Natural killer cell treated with Interleukin-12 subunit alpha and Interleukin-12 subunit beta and Interleukin-15 and Interleukin-18, amount 100 ng/mL, for 72 hours (primary cell): ENCODE data around the gene CD79A. TPM values are rescaled to one million over a fixed set of nuclear protein-coding genes. Genes with fewer than 3 reads are reported as not detected.
A peak's percentile ranks its signal among the peaks of the same experiment; 100 is the strongest.

Experiments
- ATAC-seq, 2 donors: fragments of 150-1000 bp; cut with Tn5 transposase in 1 of 2; sonication (Bioruptor Pico), chemical (Tn5 transposase) in 1 of 2; 2 replicates each; pipeline ENCODE4 v1.10.0; 2021
- DNase-seq: peaks from one replicate; pipeline ENCODE4 v3.0.0; 2022; ENCODE audit warnings: low spot score
- H3K27ac Mint-ChIP-seq, 2 donors: 1 replicate in 1 of 2; 2 replicates in 1 of 2; pipeline ENCODE4 v1.8.0; 2022; ENCODE audit warnings: mixed read lengths in 2 of 2, mild to moderate bottlenecking in 1 of 2, moderate library complexity in 1 of 2
- H3K27me3 Mint-ChIP-seq, 2 donors: 1 replicate in 1 of 2; 2 replicates in 1 of 2; pipeline ENCODE4 v1.8.0; 2022; ENCODE audit warnings: mixed read lengths in 2 of 2
- H3K36me3 Mint-ChIP-seq: one replicate; pipeline ENCODE4 v1.8.0; 2022; ENCODE audit warnings: mixed read lengths
- H3K4me1 Mint-ChIP-seq, 2 donors: 1 replicate in 1 of 2; 2 replicates in 1 of 2; pipeline ENCODE4 v1.8.0; 2022; ENCODE audit warnings: low read depth in 2 of 2, mixed read lengths in 2 of 2, mild to moderate bottlenecking in 1 of 2
- H3K4me3 Mint-ChIP-seq: one replicate; pipeline ENCODE4 v1.8.0; 2022; ENCODE audit warnings: mixed read lengths
- H3K9me3 Mint-ChIP-seq: 2 replicates; pipeline ENCODE4 v1.8.0; 2022; ENCODE audit warnings: mixed read lengths
- total RNA-seq, 2 donors: library from RNA; stranded (reverse); gene quantifications; one replicate each; pipeline ENCODE4 v1.2.3, GENCODE V29; 2022

Gene CD79A
- 1 to 10 TPM in 1 of 2 donors, under 1 TPM in 1; 0.93 to 1.8 TPM for total RNA-seq

DNA sequence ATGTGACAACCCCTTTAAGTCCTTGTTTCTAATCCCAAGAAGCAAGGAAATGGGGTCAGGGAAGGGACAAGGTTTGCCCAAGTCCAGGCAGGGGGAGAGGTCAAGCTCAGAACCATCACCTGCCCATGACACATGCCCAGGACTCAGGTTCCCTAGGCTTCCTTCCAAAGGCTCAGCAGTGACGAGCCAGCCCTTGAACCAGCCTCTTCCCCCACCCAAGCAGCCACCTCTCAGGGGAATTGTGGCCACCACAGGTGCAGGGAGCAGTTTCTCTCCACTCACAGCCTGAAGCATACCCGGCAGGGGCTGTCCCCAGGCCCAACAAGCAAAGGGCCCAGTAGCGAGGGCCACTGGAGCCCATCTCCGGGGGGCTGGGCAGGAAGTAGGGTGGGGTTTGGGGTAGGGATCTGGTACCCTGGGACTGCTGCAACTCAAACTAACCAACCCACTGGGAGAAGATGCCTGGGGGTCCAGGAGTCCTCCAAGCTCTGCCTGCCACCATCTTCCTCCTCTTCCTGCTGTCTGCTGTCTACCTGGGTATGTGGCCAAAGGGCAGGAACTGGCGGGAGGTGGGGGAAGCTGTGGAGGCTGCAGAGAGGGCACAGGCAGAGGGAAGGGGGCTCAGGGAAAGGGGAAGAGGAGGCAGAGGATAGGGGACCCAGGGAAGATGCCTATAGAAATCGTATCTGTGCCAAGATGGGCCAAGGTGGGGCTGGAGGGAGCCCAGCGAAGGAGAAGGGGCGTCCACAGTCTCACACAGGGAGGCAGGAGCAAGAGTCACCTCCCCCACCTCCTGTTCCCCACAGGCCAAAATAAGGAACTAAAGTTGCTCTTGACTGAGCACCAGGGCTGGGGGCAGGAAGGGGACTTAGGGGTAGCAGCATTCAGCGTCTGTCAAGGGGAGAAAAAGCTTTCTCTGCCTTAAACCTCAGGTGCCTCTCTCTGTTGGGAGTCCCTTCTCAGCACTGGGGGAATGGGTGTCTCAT lies at the start of gene CD79A:
Gene CD79A (plus strand): TSS at position 433 of the 986 bp plus-strand sequence. CDS start 26 bp downstream, at position 459.
- Mint-ChIP-seq H3K27ac (peak within 1 kb of the TSS; percentile 87 to 88), H3K27me3 (no peaks in the 10 kb centered on the region), H3K36me3 (peaks cover under 1% of the 10 kb centered on the region), H3K9me3 (no peaks in the 10 kb centered on the region), H3K4me1 (peaks cover 22 to 39% of the 10 kb centered on the region in 2 donors), H3K4me3 (no peak within 1 kb of the TSS)
- ATAC-seq (no peak), DNase-seq (no peak)

- Mint-ChIP-seq H3K27me3 (peaks cover 17 to 29% of the 10 kb centered on the region in 2 donors), H3K4me1 (peaks cover 0 to 3% of the 10 kb centered on the region in 2 donors), H3K27ac (no peak overlapping the region), H3K36me3 (no peaks in the 10 kb centered on the region), H3K4me3 (no peak overlapping the region), H3K9me3 (no peaks in the 10 kb centered on the region)
- no peak for DNase-seq
- no peak for ATAC-seq
Observed at GRCh38 chr19:41837981-41838708, 38.9 kb upstream of the CD79A start.

- Mint-ChIP-seq H3K27me3 (peaks cover 24 to 29% of the 10 kb centered on the region in 2 donors), H3K4me1 (peaks cover 0 to 3% of the 10 kb centered on the region in 2 donors), H3K36me3 (no peaks in the 10 kb centered on the region), H3K4me3 (no peak overlapping the region), H3K27ac (no peak overlapping the region), H3K9me3 (no peaks in the 10 kb centered on the region)
- no peak for DNase-seq
- ATAC-seq, result no peak
Observed at GRCh38 chr19:41839211-41839610, 37.9 kb upstream of the CD79A start.

- no peak overlapping the region for H3K27ac Mint-ChIP-seq
Observed at GRCh38 chr19:41843371-41843770, 33.7 kb upstream of the CD79A start.

GRCh38 chr19:41844601-41845000 lies 32.5 kb upstream of the CD79A start, which contains the start of gene LYPD4:
TSS of gene LYPD4 (minus strand) at chr19:41844683. CDS start at chr19:41839285, 5,398 bp downstream.
- Mint-ChIP-seq H3K4me1 (no peaks in the 10 kb centered on the region), H3K4me3 (no peak within 1 kb of the TSS), H3K27ac (peak within 1 kb of the TSS in 1 of 2 donors; percentile 27), H3K36me3 (no peaks in the 10 kb centered on the region), H3K27me3 (peaks cover 6 to 10% of the 10 kb centered on the region in 2 donors), H3K9me3 (no peaks in the 10 kb centered on the region)
- ATAC-seq (no peak), DNase-seq (no peak)

More at GRCh38 chr19:41843371-41843770, 33.7 kb upstream of the CD79A start:
- Mint-ChIP-seq H3K4me3 (no peak overlapping the region), H3K4me1 (no peaks in the 10 kb centered on the region), H3K9me3 (no peaks in the 10 kb centered on the region), H3K36me3 (no peaks in the 10 kb centered on the region), H3K27me3 (peaks cover 6 to 13% of the 10 kb centered on the region in 2 donors)
- no peak for ATAC-seq
- DNase-seq, result no peak

DNA sequence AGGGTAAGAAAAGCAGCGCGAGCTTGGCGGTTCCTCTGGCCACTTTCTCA lies 32.3 kb upstream of the CD79A start, which contains the start of gene DMRTC2:
Gene DMRTC2 (plus strand): TSS at position 42 of the 50 bp plus-strand sequence. CDS start 2,387 bp downstream, outside the sequence.
- peak within 1 kb of the TSS in 1 of 2 donors; percentile 27 for H3K27ac Mint-ChIP-seq
- no peak for ATAC-seq

DNA sequence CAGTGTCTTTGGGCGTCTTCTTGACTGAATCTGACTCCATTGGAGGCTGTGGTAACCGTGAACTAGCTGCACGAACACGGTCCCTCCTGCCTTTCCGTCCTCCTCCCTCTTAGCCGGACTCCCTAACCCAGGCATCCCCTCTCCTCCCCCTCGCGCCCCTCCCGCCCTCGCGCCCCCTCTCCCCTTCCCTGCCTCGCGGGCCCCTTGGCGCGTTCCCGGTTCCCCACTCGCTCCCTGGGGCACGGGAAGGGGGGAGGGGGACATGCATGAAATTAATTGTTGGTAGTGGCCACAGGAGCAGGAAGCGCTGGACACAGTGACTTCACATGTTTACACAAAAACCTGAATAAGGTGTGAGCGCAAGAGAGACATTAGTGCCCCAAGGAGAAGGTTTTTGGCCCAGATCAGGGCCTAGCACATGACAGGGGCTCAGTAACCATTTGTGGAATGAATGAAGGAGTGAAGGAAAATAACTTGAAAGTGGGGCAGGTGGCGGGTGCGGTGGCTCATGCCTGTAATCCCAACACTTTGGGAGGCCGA lies 32.0 kb upstream of the CD79A start:
- Mint-ChIP-seq H3K36me3 (no peaks in the 10 kb centered on the region), H3K4me1 (no peaks in the 10 kb centered on the region), H3K27me3 (peaks cover 4 to 10% of the 10 kb centered on the region in 2 donors), H3K27ac (peak overlapping the region in 1 of 2 donors; percentile 27), H3K4me3 (no peak overlapping the region), H3K9me3 (no peaks in the 10 kb centered on the region)
- ATAC-seq (no peak), DNase-seq (no peak)

More for the DNA sequence above, 32.3 kb upstream of the CD79A start, which contains the start of gene DMRTC2:
- Mint-ChIP-seq H3K27me3 (peaks cover 6 to 10% of the 10 kb centered on the region in 2 donors), H3K4me1 (no peaks in the 10 kb centered on the region), H3K36me3 (no peaks in the 10 kb centered on the region), H3K4me3 (no peak within 1 kb of the TSS), H3K9me3 (no peaks in the 10 kb centered on the region)
- DNase-seq, result no peak

DNA sequence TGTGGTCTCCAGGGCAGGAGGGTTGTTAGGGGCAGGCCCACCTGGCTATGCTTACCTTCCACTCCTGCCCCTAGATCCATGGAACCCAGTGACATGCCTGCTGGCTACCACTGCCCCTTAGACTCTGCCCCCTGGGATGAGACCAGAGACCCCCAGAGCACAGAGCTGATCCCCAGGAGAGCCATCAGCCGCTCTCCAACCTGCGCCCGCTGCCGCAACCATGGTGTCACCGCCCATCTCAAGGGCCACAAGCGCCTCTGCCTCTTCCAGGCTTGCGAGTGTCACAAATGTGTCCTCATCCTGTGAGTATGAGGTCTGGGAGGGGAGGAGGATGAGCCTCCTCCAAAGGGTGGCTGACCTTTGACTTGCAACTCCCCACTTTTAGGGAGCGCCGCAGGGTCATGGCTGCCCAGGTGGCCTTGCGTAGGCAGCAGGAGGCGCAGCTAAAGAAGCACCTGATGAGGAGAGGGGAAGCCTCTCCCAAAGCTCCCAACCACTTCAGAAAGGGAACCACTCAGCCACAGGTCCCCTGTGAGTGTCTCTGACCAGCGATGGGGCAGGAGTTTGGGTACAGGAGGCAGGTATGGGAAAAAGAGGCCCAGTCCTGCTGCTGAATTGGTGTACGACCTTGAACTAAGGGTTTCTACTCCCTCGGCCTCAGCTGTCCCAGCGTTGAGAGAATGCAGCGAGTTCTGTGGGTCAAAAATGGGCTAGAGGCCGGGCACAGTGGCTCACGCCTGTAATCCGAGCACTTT lies 29.6 kb upstream of the CD79A start:
- ATAC-seq, result peak in 1 of 2 donors; percentile 13
- DNase-seq, result no peak
- Mint-ChIP-seq H3K27ac (no peak overlapping the region), H3K9me3 (no peaks in the 10 kb centered on the region), H3K36me3 (no peaks in the 10 kb centered on the region), H3K27me3 (peaks cover 13 to 16% of the 10 kb centered on the region in 2 donors), H3K4me3 (no peak overlapping the region), H3K4me1 (no peaks in the 10 kb centered on the region)

GRCh38 chr19:41848666-41849065 lies 28.4 kb upstream of the CD79A start:
- Mint-ChIP-seq H3K4me3 (no peak overlapping the region), H3K36me3 (no peaks in the 10 kb centered on the region), H3K27ac (no peak overlapping the region), H3K27me3 (peaks cover 13 to 14% of the 10 kb centered on the region in 2 donors), H3K4me1 (no peaks in the 10 kb centered on the region), H3K9me3 (no peaks in the 10 kb centered on the region)
- no peak for DNase-seq
- no peak for ATAC-seq

GRCh38 chr19:41849067-41849466 lies 28.0 kb upstream of the CD79A start:
- no peaks in the 10 kb centered on the region for H3K36me3 Mint-ChIP-seq
- no peak overlapping the region for H3K27ac Mint-ChIP-seq
- H3K4me1 Mint-ChIP-seq, result no peaks in the 10 kb centered on the region
- no peak for ATAC-seq
- no peak overlapping the region for H3K4me3 Mint-ChIP-seq
- peaks cover 12 to 13% of the 10 kb centered on the region in 2 donors for H3K27me3 Mint-ChIP-seq
- DNase-seq, result no peak
- H3K9me3 Mint-ChIP-seq, result no peaks in the 10 kb centered on the region

GRCh38 chr19:41850381-41850780 lies 26.7 kb upstream of the CD79A start:
- H3K4me3 Mint-ChIP-seq, result no peak overlapping the region
- ATAC-seq (no peak), DNase-seq (no peak)
- no peaks in the 10 kb centered on the region for H3K4me1 Mint-ChIP-seq
- no peaks in the 10 kb centered on the region for H3K9me3 Mint-ChIP-seq
- H3K27ac Mint-ChIP-seq, result no peak overlapping the region
- no peaks in the 10 kb centered on the region for H3K36me3 Mint-ChIP-seq
- peaks cover 12 to 13% of the 10 kb centered on the region in 2 donors for H3K27me3 Mint-ChIP-seq

DNA sequence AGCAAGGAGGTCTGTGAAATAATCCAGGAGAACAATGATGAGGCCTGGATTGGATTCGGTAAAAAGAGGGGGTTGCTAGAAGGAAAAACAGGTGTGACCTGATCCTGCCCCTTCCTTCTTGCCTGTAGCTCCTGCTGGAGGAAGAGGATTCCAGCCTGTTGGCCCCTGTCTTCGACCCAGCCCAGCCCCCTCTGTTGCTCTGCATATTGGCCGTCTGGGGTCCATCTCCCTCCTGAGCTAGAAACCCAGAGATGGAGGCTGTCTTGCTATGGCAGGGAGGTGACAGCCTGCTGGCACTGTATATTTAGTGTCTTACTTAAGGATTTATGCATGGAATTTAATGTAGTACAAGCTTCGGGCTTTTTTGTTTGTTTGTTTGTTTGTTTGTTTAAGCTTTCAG lies 25.6 kb upstream of the CD79A start:
- no peak for ATAC-seq
- no peaks in the 10 kb centered on the region for H3K36me3 Mint-ChIP-seq
- no peak overlapping the region for H3K4me3 Mint-ChIP-seq
- no peaks in the 10 kb centered on the region for H3K4me1 Mint-ChIP-seq
- H3K9me3 Mint-ChIP-seq, result no peaks in the 10 kb centered on the region
- H3K27me3 Mint-ChIP-seq, result peaks cover 12 to 13% of the 10 kb centered on the region in 2 donors
- no peak for DNase-seq
- H3K27ac Mint-ChIP-seq, result no peak overlapping the region

- H3K4me3 Mint-ChIP-seq, result no peak overlapping the region
- no peaks in the 10 kb centered on the region for H3K4me1 Mint-ChIP-seq
- peaks cover 12 to 13% of the 10 kb centered on the region in 2 donors for H3K27me3 Mint-ChIP-seq
- DNase-seq (no peak), ATAC-seq (no peak)
- no peak overlapping the region for H3K27ac Mint-ChIP-seq
- H3K36me3 Mint-ChIP-seq, result no peaks in the 10 kb centered on the region
- H3K9me3 Mint-ChIP-seq, result no peaks in the 10 kb centered on the region
Observed at GRCh38 chr19:41853344-41853743, 23.7 kb upstream of the CD79A start.
